CD14-positive monocyte (primary cell): ENCODE measurements around the gene GALNT6. TPM values are rescaled to one million over a fixed set of nuclear protein-coding genes. Genes with fewer than 3 reads are reported as not detected.

ENCODE experiments used
- DNase-seq, 3 donors: peaks; one replicate each; pipeline ENCODE4 v3.0.0-alpha.2; 2011 to 2022
- H2AFZ ChIP-seq: 2 replicates; pipeline ENCODE4 v1.6.0; 2012; ENCODE audit warnings: mild to moderate bottlenecking, low read depth, low read length, inconsistent platforms; ENCODE audit not compliant: insufficient read depth, poor library complexity, severe bottlenecking
- H3K27ac ChIP-seq, 2 donors: 1 replicate in 1 of 2; 2 replicates in 1 of 2; pipeline ENCODE4 v1.5.1; 2012 to 2013; ENCODE audit warnings: low read length in 2 of 2, control low read depth in 1 of 2, inconsistent platforms in 1 of 2, low read depth in 1 of 2, mild to moderate bottlenecking in 1 of 2
- H3K27me3 ChIP-seq, 2 donors: one replicate each; pipeline versions ENCODE4 v1.6.0 to v1.6.1; 2011 to 2013; ENCODE audit warnings: low read length in 2 of 2; ENCODE audit not compliant: control insufficient read depth in 2 of 2, insufficient read depth in 2 of 2
- H3K36me3 ChIP-seq, 2 donors: replicated peaks in 1 of 2; 1 replicate in 1 of 2; 2 replicates in 1 of 2; pipeline versions ENCODE4 v1.5.1 to v1.6.1; 2012 to 2013; ENCODE audit warnings: low read length in 2 of 2, control low read depth in 1 of 2, inconsistent platforms in 1 of 2, mild to moderate bottlenecking in 1 of 2; ENCODE audit not compliant: insufficient read depth in 2 of 2, control insufficient read depth in 1 of 2
- H3K4me1 ChIP-seq, 2 donors: 1 replicate in 1 of 2; 2 replicates in 1 of 2; pipeline versions ENCODE4 v1.5.1 to v1.6.1; 2012 to 2013; ENCODE audit warnings: low read length in 2 of 2, control low read depth in 1 of 2, inconsistent platforms in 1 of 2, mild to moderate bottlenecking in 1 of 2, moderate library complexity in 1 of 2; ENCODE audit not compliant: insufficient read depth in 2 of 2, control insufficient read depth in 1 of 2
- H3K4me2 ChIP-seq: replicated peaks from 2 replicates; pipeline ENCODE3; 2012; ENCODE audit warnings: low read length, moderate library complexity, mild to moderate bottlenecking; ENCODE audit not compliant: poor library complexity, severe bottlenecking; ENCODE audit errors: extremely low read depth
- H3K4me3 ChIP-seq, 3 experiments: fragments of 200-600 bp in 1 of 3; sonication (generic) in 1 of 3; replicated peaks in 1 of 3; 1 replicate in 2 of 3; 2 replicates in 1 of 3; pipeline ENCODE4 v1.5.1; 2011 to 2013; ENCODE audit warnings: low read length in 3 of 3, mild to moderate bottlenecking in 3 of 3, control low read depth in 2 of 3, low read depth in 2 of 3, inconsistent platforms in 1 of 3, moderate library complexity in 1 of 3
- H3K79me2 ChIP-seq: 2 replicates; pipeline ENCODE4 v1.6.0; 2012; ENCODE audit warnings: mild to moderate bottlenecking, control low read depth, inconsistent platforms, low read length, moderate library complexity; ENCODE audit not compliant: insufficient read depth
- H3K9ac ChIP-seq: 2 replicates; pipeline ENCODE4 v1.6.0; 2017; ENCODE audit warnings: low read length, mild to moderate bottlenecking; ENCODE audit not compliant: insufficient read depth, poor library complexity, severe bottlenecking
- H3K9me3 ChIP-seq, 2 donors: replicated peaks in 1 of 2; 1 replicate in 1 of 2; 2 replicates in 1 of 2; pipeline versions ENCODE4 v1.5.1 to v1.6.1; 2012 to 2013; ENCODE audit warnings: low read length in 2 of 2, control low read depth in 1 of 2; ENCODE audit not compliant: control insufficient read depth in 1 of 2, insufficient read depth in 1 of 2
- H4K20me1 ChIP-seq: 2 replicates; pipeline ENCODE4 v1.6.0; 2012; ENCODE audit warnings: mild to moderate bottlenecking, low read length, control low read depth, moderate library complexity; ENCODE audit not compliant: insufficient read depth
- H3K27ac Mint-ChIP-seq, 7 donors: one replicate each; pipeline ENCODE4 v1.8.0; 2020; ENCODE audit warnings: mild to moderate bottlenecking in 7 of 7, mixed read lengths in 7 of 7, moderate library complexity in 6 of 7, inconsistent platforms in 2 of 7
- H3K27me3 Mint-ChIP-seq, 3 donors: one replicate each; pipeline ENCODE4 v1.8.0; 2021 to 2022; ENCODE audit warnings: low read depth in 3 of 3, mild to moderate bottlenecking in 3 of 3, mixed read lengths in 3 of 3, moderate library complexity in 3 of 3, inconsistent platforms in 1 of 3
- H3K36me3 Mint-ChIP-seq, 2 donors: one replicate each; pipeline ENCODE4 v1.8.0; 2020; ENCODE audit warnings: mixed read lengths in 2 of 2, inconsistent platforms in 1 of 2, mild to moderate bottlenecking in 1 of 2
- H3K4me1 Mint-ChIP-seq: one replicate; pipeline ENCODE4 v1.8.0; 2020; ENCODE audit warnings: mild to moderate bottlenecking, mixed read lengths
- H3K4me3 Mint-ChIP-seq, 2 donors: one replicate each; pipeline ENCODE4 v1.8.0; 2020; ENCODE audit warnings: mild to moderate bottlenecking in 2 of 2, mixed read lengths in 2 of 2, moderate library complexity in 1 of 2
- H3K9me3 Mint-ChIP-seq, 7 donors: one replicate each; pipeline ENCODE4 v1.8.0; 2020 to 2022; ENCODE audit warnings: mixed read lengths in 7 of 7, mild to moderate bottlenecking in 6 of 7, moderate library complexity in 6 of 7, inconsistent platforms in 2 of 7
- CTCF ChIP-seq: fragments of 200-600 bp; IDR thresholded peaks from one replicate; pipeline ENCODE4 v1.8.0; 2022; ENCODE audit warnings: antibody characterized with exemption, mild to moderate bottlenecking
- WGBS: methylation state at CpG from one replicate; pipeline ENCODE4 v1.1.5; 2013; ENCODE audit warnings: missing lambda C conversion rate; ENCODE audit not compliant: insufficient coverage; 5-methylcytosine and 5-hydroxymethylcytosine counted together
- intact Hi-C, 2 donors: fragments of 100-400 bp; cut with micrococcal nuclease; formaldehyde crosslinking; loops; one replicate each; pipeline versions ENCODE4 v1.15.0 to v1.15.1; 2023
- polyA plus RNA-seq, 3 donors: library from polyadenylated mRNA; depleted of rRNA in 1 of 3; unstranded in 2 of 3; stranded (reverse) in 1 of 3; fragments of 300-500 nt in 2 of 3; fragments of >200 nt in 1 of 3; fragmentation: Illumina TruSeq in 2 of 3; gene quantifications; 1 replicate in 2 of 3; 2 replicates in 1 of 3; pipeline ENCODE4 v1.2.3, GENCODE V29; 2012 to 2021

The GALNT6 gene
- polyA plus RNA-seq, 3 donors, result 3.2 to 12.9 (median 10.4) TPM

DNA sequence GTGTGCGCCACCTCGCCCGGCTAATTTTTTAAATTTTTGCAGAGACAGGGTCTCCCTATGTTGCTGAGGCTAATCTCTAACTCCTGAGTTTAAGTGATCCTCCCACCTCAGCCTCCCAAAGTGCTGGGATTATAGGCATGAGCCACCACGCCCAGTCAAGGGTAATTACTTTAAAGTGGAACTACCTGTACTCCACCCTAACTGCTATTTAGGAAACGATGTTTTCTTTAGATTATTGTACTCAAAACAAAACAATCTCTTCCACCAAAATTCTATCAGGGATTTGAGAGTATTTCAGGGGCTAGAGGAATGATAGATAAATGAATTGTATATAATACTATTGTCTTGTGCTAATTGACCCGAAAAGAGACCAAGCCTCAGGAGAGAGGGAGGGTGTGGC, 57.7 kb downstream of the GALNT6 start:
- no peak for DNase-seq
- peaks cover 2 to 11% (median 10%) of the 10 kb centered on the region in 3 donors for H3K27me3 Mint-ChIP-seq
- H3K27ac Mint-ChIP-seq, result no peak overlapping the region
- peaks cover 3 to 6% of the 10 kb centered on the region in 2 donors for H3K36me3 Mint-ChIP-seq
- TF ChIP-seq CTCF, result no peak
- peaks cover 59% of the 10 kb centered on the region for H3K4me1 Mint-ChIP-seq
- H3K79me2 ChIP-seq, result peaks cover 1% of the 10 kb centered on the region
- no peaks in the 10 kb centered on the region for H3K9me3 ChIP-seq
- no peak overlapping the region for H3K4me2 ChIP-seq
- H4K20me1 ChIP-seq, result no peaks in the 10 kb centered on the region
- no peak overlapping the region for H3K9ac ChIP-seq
- WGBS, result no CpG with 5 or more reads among the region's 6 CpGs
- no peak overlapping the region for H3K4me3 ChIP-seq
- H3K9me3 Mint-ChIP-seq, result peaks cover 0 to 4% (median 0%) of the 10 kb centered on the region in 7 donors
- no peaks in the 10 kb centered on the region for H3K27me3 ChIP-seq
- H3K4me1 ChIP-seq, result peaks cover 45 to 53% of the 10 kb centered on the region in 2 donors
- H2AFZ ChIP-seq, result no peak overlapping the region
- H3K27ac ChIP-seq, result no peak overlapping the region
- no peaks in the 10 kb centered on the region for H3K36me3 ChIP-seq
- intact Hi-C loops, result no loop called here
- H3K4me3 Mint-ChIP-seq, result no peak overlapping the region

DNA sequence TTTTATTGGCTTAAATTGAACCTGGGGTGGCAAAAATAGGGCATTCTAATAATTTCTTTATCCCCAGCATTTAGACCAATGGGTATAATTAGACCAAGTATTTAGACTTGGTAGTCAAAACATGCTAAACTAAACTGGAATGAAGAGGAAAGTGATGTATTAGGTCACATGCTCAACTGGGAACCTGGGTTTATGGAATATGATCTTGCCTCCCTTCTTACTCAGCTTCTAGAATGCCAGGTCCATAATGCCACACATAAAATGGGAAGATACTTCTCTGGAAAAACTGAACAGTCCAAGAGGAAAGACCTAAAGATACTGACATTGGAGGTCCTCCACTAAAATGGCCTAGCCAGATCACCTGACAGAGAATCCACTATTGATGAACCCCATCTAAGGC, 61.0 kb downstream of the GALNT6 start:
- Histone ChIP-seq H4K20me1 (no peaks in the 10 kb centered on the region), H3K27me3 (no peaks in the 10 kb centered on the region), H2AFZ (peak overlapping the region; percentile 58), H3K36me3 (no peaks in the 10 kb centered on the region), H3K9me3 (no peaks in the 10 kb centered on the region), H3K79me2 (peaks cover 15% of the 10 kb centered on the region), H3K4me1 (peaks cover 61 to 70% of the 10 kb centered on the region in 2 donors), H3K9ac (no peak overlapping the region), H3K4me2 (peak overlapping the region; percentile 71), H3K4me3 (peak overlapping the region in 1 of 3 experiments; percentile 58), H3K27ac (peak overlapping the region in 1 of 2 donors; percentile 95)
- Mint-ChIP-seq H3K4me1 (peaks cover 74% of the 10 kb centered on the region), H3K27ac (peak overlapping the region in 5 of 7 donors; percentile 75 to 94 (median 87)), H3K4me3 (no peak overlapping the region), H3K9me3 (peaks cover 0 to 2% (median 0%) of the 10 kb centered on the region in 7 donors), H3K27me3 (peaks cover 3 to 6% (median 6%) of the 10 kb centered on the region in 3 donors), H3K36me3 (peaks cover 3 to 4% of the 10 kb centered on the region in 2 donors)
- intact Hi-C loops, result no loop called here
- no peak for TF ChIP-seq CTCF
- DNase-seq, result no peak
